CD14-positive monocyte (primary cell): ENCODE results near the gene CDRT4. TPM values are rescaled to one million over a fixed set of nuclear protein-coding genes. Genes with fewer than 3 reads are reported as not detected.
"Not testable (repeated sequence)": the region's sequence is repeated elsewhere in the genome, so short reads cannot be mapped to it uniquely, and the experiment has no call there.

Source experiments
- DNase-seq, 3 donors: peaks; one replicate each; pipeline ENCODE4 v3.0.0-alpha.2; 2011 to 2022
- H2AFZ ChIP-seq: 2 replicates; pipeline ENCODE4 v1.6.0; 2012; ENCODE audit warnings: mild to moderate bottlenecking, low read depth, low read length, inconsistent platforms; ENCODE audit not compliant: insufficient read depth, poor library complexity, severe bottlenecking
- H3K27ac ChIP-seq, 2 donors: 1 replicate in 1 of 2; 2 replicates in 1 of 2; pipeline ENCODE4 v1.5.1; 2012 to 2013; ENCODE audit warnings: low read length in 2 of 2, control low read depth in 1 of 2, inconsistent platforms in 1 of 2, low read depth in 1 of 2, mild to moderate bottlenecking in 1 of 2
- H3K27me3 ChIP-seq, 2 donors: one replicate each; pipeline versions ENCODE4 v1.6.0 to v1.6.1; 2011 to 2013; ENCODE audit warnings: low read length in 2 of 2; ENCODE audit not compliant: control insufficient read depth in 2 of 2, insufficient read depth in 2 of 2
- H3K36me3 ChIP-seq, 2 donors: replicated peaks in 1 of 2; 1 replicate in 1 of 2; 2 replicates in 1 of 2; pipeline versions ENCODE4 v1.5.1 to v1.6.1; 2012 to 2013; ENCODE audit warnings: low read length in 2 of 2, control low read depth in 1 of 2, inconsistent platforms in 1 of 2, mild to moderate bottlenecking in 1 of 2; ENCODE audit not compliant: insufficient read depth in 2 of 2, control insufficient read depth in 1 of 2
- H3K4me1 ChIP-seq, 2 donors: 1 replicate in 1 of 2; 2 replicates in 1 of 2; pipeline versions ENCODE4 v1.5.1 to v1.6.1; 2012 to 2013; ENCODE audit warnings: low read length in 2 of 2, control low read depth in 1 of 2, inconsistent platforms in 1 of 2, mild to moderate bottlenecking in 1 of 2, moderate library complexity in 1 of 2; ENCODE audit not compliant: insufficient read depth in 2 of 2, control insufficient read depth in 1 of 2
- H3K4me2 ChIP-seq: replicated peaks from 2 replicates; pipeline ENCODE3; 2012; ENCODE audit warnings: low read length, moderate library complexity, mild to moderate bottlenecking; ENCODE audit not compliant: poor library complexity, severe bottlenecking; ENCODE audit errors: extremely low read depth
- H3K4me3 ChIP-seq, 3 experiments: fragments of 200-600 bp in 1 of 3; sonication (generic) in 1 of 3; replicated peaks in 1 of 3; 1 replicate in 2 of 3; 2 replicates in 1 of 3; pipeline ENCODE4 v1.5.1; 2011 to 2013; ENCODE audit warnings: low read length in 3 of 3, mild to moderate bottlenecking in 3 of 3, control low read depth in 2 of 3, low read depth in 2 of 3, inconsistent platforms in 1 of 3, moderate library complexity in 1 of 3
- H3K79me2 ChIP-seq: 2 replicates; pipeline ENCODE4 v1.6.0; 2012; ENCODE audit warnings: mild to moderate bottlenecking, control low read depth, inconsistent platforms, low read length, moderate library complexity; ENCODE audit not compliant: insufficient read depth
- H3K9ac ChIP-seq: 2 replicates; pipeline ENCODE4 v1.6.0; 2017; ENCODE audit warnings: low read length, mild to moderate bottlenecking; ENCODE audit not compliant: insufficient read depth, poor library complexity, severe bottlenecking
- H3K9me3 ChIP-seq, 2 donors: replicated peaks in 1 of 2; 1 replicate in 1 of 2; 2 replicates in 1 of 2; pipeline versions ENCODE4 v1.5.1 to v1.6.1; 2012 to 2013; ENCODE audit warnings: low read length in 2 of 2, control low read depth in 1 of 2; ENCODE audit not compliant: control insufficient read depth in 1 of 2, insufficient read depth in 1 of 2
- H4K20me1 ChIP-seq: 2 replicates; pipeline ENCODE4 v1.6.0; 2012; ENCODE audit warnings: mild to moderate bottlenecking, low read length, control low read depth, moderate library complexity; ENCODE audit not compliant: insufficient read depth
- H3K27ac Mint-ChIP-seq, 7 donors: one replicate each; pipeline ENCODE4 v1.8.0; 2020; ENCODE audit warnings: mild to moderate bottlenecking in 7 of 7, mixed read lengths in 7 of 7, moderate library complexity in 6 of 7, inconsistent platforms in 2 of 7
- H3K27me3 Mint-ChIP-seq, 3 donors: one replicate each; pipeline ENCODE4 v1.8.0; 2021 to 2022; ENCODE audit warnings: low read depth in 3 of 3, mild to moderate bottlenecking in 3 of 3, mixed read lengths in 3 of 3, moderate library complexity in 3 of 3, inconsistent platforms in 1 of 3
- H3K36me3 Mint-ChIP-seq, 2 donors: one replicate each; pipeline ENCODE4 v1.8.0; 2020; ENCODE audit warnings: mixed read lengths in 2 of 2, inconsistent platforms in 1 of 2, mild to moderate bottlenecking in 1 of 2
- H3K4me1 Mint-ChIP-seq: one replicate; pipeline ENCODE4 v1.8.0; 2020; ENCODE audit warnings: mild to moderate bottlenecking, mixed read lengths
- H3K4me3 Mint-ChIP-seq, 2 donors: one replicate each; pipeline ENCODE4 v1.8.0; 2020; ENCODE audit warnings: mild to moderate bottlenecking in 2 of 2, mixed read lengths in 2 of 2, moderate library complexity in 1 of 2
- H3K9me3 Mint-ChIP-seq, 7 donors: one replicate each; pipeline ENCODE4 v1.8.0; 2020 to 2022; ENCODE audit warnings: mixed read lengths in 7 of 7, mild to moderate bottlenecking in 6 of 7, moderate library complexity in 6 of 7, inconsistent platforms in 2 of 7
- CTCF ChIP-seq: fragments of 200-600 bp; IDR thresholded peaks from one replicate; pipeline ENCODE4 v1.8.0; 2022; ENCODE audit warnings: antibody characterized with exemption, mild to moderate bottlenecking
- WGBS: methylation state at CpG from one replicate; pipeline ENCODE4 v1.1.5; 2013; ENCODE audit warnings: missing lambda C conversion rate; ENCODE audit not compliant: insufficient coverage; 5-methylcytosine and 5-hydroxymethylcytosine counted together
- intact Hi-C, 2 donors: fragments of 100-400 bp; cut with micrococcal nuclease; formaldehyde crosslinking; loops; one replicate each; pipeline versions ENCODE4 v1.15.0 to v1.15.1; 2023
- polyA plus RNA-seq, 3 donors: library from polyadenylated mRNA; depleted of rRNA in 1 of 3; unstranded in 2 of 3; stranded (reverse) in 1 of 3; fragments of 300-500 nt in 2 of 3; fragments of >200 nt in 1 of 3; fragmentation: Illumina TruSeq in 2 of 3; gene quantifications; 1 replicate in 2 of 3; 2 replicates in 1 of 3; pipeline ENCODE4 v1.2.3, GENCODE V29; 2012 to 2021

CDRT4 gene
- polyA plus RNA-seq, 3 donors, result 0.34 to 0.71 TPM; not detected in 1

GRCh38 chr17:15507896-15508295 is 40.5 kb upstream of the CDRT4 start:
- no peak overlapping the region for H2AFZ ChIP-seq
- Mint-ChIP-seq H3K27me3 (peaks cover 0 to 4% (median 0%) of the 10 kb centered on the region in 3 donors), H3K4me3 (no peak overlapping the region), H3K36me3 (peaks cover 0 to 8% of the 10 kb centered on the region in 2 donors), H3K9me3 (peaks cover 0 to 2% (median 0%) of the 10 kb centered on the region in 7 donors), H3K27ac (no peak overlapping the region), H3K4me1 (peaks cover 19% of the 10 kb centered on the region)
- no peak for TF ChIP-seq CTCF
- no peaks in the 10 kb centered on the region for H3K79me2 ChIP-seq
- H3K4me1 ChIP-seq, result peaks cover 8 to 15% of the 10 kb centered on the region in 2 donors
- H3K9ac ChIP-seq, result no peak overlapping the region
- H3K9me3 ChIP-seq, result no peaks in the 10 kb centered on the region
- no peak overlapping the region for H3K4me3 ChIP-seq
- intact Hi-C loops, result no loop called here
- no peak overlapping the region for H3K27ac ChIP-seq
- 100% methylated on average over 2 of the region's 3 CpGs for WGBS
- DNase-seq, result no peak
- H3K36me3 ChIP-seq, result no peaks in the 10 kb centered on the region
- H4K20me1 ChIP-seq, result no peaks in the 10 kb centered on the region
- no peaks in the 10 kb centered on the region for H3K27me3 ChIP-seq
- no peak overlapping the region for H3K4me2 ChIP-seq

GRCh38 chr17:15507001-15507400 is 39.6 kb upstream of the CDRT4 start:
- intact Hi-C loops, result no loop called here
- H3K27ac ChIP-seq, result no peak overlapping the region
- Mint-ChIP-seq H3K27me3 (peaks cover 0 to 7% (median 0%) of the 10 kb centered on the region in 3 donors), H3K27ac (no peak overlapping the region), H3K36me3 (peaks cover 0 to 8% of the 10 kb centered on the region in 2 donors), H3K9me3 (peaks cover 0 to 2% (median 0%) of the 10 kb centered on the region in 7 donors), H3K4me3 (no peak overlapping the region), H3K4me1 (peaks cover 24% of the 10 kb centered on the region)
- H3K79me2 ChIP-seq, result no peaks in the 10 kb centered on the region
- no peak for DNase-seq
- no peak overlapping the region for H3K4me3 ChIP-seq
- H3K9ac ChIP-seq, result no peak overlapping the region
- no peak overlapping the region for H2AFZ ChIP-seq
- no peaks in the 10 kb centered on the region for H3K27me3 ChIP-seq
- H3K9me3 ChIP-seq, result no peaks in the 10 kb centered on the region
- no peak overlapping the region for H3K4me2 ChIP-seq
- 95% methylated on average over 8 of the region's 9 CpGs for WGBS
- H4K20me1 ChIP-seq, result no peaks in the 10 kb centered on the region
- peaks cover 17 to 23% of the 10 kb centered on the region in 2 donors for H3K4me1 ChIP-seq
- TF ChIP-seq CTCF, result no peak
- H3K36me3 ChIP-seq, result no peaks in the 10 kb centered on the region

- H3K36me3 Mint-ChIP-seq, H4K20me1 ChIP-seq, H3K9ac ChIP-seq, H2AFZ ChIP-seq, H3K27ac Mint-ChIP-seq, H3K36me3 ChIP-seq, H3K27me3 ChIP-seq, H3K27me3 Mint-ChIP-seq, H3K9me3 ChIP-seq, H3K4me2 ChIP-seq, H3K27ac ChIP-seq, intact Hi-C loops, H3K4me3 Mint-ChIP-seq, H3K79me2 ChIP-seq, H3K9me3 Mint-ChIP-seq, DNase-seq, H3K4me3 ChIP-seq: not testable (repeated sequence)
- peaks cover 14 to 19% of the 10 kb centered on the region in 2 donors for H3K4me1 ChIP-seq
- WGBS, result 89% methylated on average over 16 of the region's 32 CpGs
- H3K4me1 Mint-ChIP-seq, result peaks cover 17% of the 10 kb centered on the region
Measured at GRCh38 chr17:15505708-15506107, 38.3 kb upstream of the CDRT4 start.
